HL-60 (cell line): Measurements from ENCODE around the gene TMEM273.

Experiments used
- DNase-seq, 2 experiments: peaks; one replicate each; pipeline ENCODE4 v3.0.0-alpha.2; 2010 to 2020; ENCODE audit warnings: low read depth in 1 of 2, low spot score in 1 of 2
- H3K27ac ChIP-seq: fragments of 250-450 bp; sonication (Bioruptor Pico); replicated peaks from 2 replicates; pipeline ENCODE4 v1.5.1; 2020; ENCODE audit warnings: mild to moderate bottlenecking, moderate library complexity
- H3K27me3 ChIP-seq: fragments of 250-450 bp; sonication (Bioruptor Pico); 2 replicates; pipeline ENCODE4 v1.5.1; 2021; ENCODE audit warnings: mild to moderate bottlenecking, moderate library complexity; ENCODE audit not compliant: insufficient read depth, poor library complexity, severe bottlenecking
- H3K4me3 ChIP-seq: replicated peaks from 2 replicates; pipeline ENCODE4 v1.5.1; 2011; ENCODE audit warnings: mild to moderate bottlenecking, control low read depth, low read length; ENCODE audit not compliant: insufficient read depth
- GABPA ChIP-seq: IDR thresholded peaks from 2 replicates; pipeline ENCODE4 v1.6.1; 2012; ENCODE audit warnings: low read depth
- POLR2AphosphoS5 ChIP-seq: IDR thresholded peaks from 2 replicates; pipeline ENCODE4 v1.6.1; 2012; ENCODE audit warnings: low read depth
- SPI1 ChIP-seq: IDR thresholded peaks from 2 replicates; pipeline ENCODE4 v1.6.1; 2012; ENCODE audit warnings: low read depth, mild to moderate bottlenecking, borderline replicate concordance
- TF ChIP-seq, protein P1 (sequence below): IDR thresholded peaks from one replicate; pipeline ENCODE4 v1.5.1; 2011; ENCODE audit warnings: low read length, control low read depth, inconsistent platforms; ENCODE audit not compliant: insufficient read depth
- TF ChIP-seq, protein P2 (sequence below): IDR thresholded peaks from 2 replicates; pipeline ENCODE4 v1.6.1; 2012; ENCODE audit warnings: low read depth; ENCODE audit not compliant: insufficient replicate concordance

Gene TMEM273

DNA sequence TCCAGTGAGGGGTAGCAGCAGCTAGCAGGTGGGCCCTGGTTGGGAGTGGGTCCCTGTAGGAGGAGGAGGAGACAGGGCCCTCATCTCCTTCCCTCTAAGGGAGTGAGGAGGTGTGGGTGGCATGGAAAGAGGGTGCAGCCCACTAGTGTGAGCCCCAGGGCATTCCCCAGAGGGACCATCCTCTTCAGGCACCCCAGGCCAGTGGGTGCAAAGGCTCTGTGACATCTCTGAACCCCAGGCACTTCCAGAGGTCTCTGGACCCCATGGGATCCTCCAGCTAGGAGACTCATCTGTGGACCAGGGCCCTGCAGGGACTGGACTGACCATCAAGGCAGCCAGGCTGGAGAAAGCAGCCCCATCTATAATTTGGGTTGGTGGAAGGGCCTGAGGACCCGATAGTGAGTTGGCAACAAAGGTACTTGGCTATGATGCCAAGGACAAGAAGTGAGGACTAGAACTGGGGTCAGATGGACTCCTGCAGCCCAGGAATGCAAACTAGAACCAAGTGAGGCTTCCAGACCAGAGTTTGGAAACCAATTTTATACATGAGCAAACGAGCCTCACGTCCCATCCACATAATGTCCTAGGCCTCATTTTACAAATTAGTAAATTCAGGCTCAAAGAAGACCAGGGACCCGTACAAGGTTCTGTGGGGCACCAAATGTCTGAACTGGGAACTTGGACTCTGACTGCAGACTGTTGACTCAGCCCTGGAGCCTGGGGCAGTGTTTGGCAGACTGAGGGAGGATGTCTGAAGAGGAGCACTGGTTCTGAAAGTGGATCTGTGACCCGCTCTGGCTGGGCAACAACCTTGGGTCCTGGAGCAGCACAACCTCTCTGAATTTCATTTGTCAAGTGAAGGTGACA, 71.4 kb downstream of the TMEM273 start:
- no peak for DNase-seq
- TF ChIP-seq, protein P1, sequence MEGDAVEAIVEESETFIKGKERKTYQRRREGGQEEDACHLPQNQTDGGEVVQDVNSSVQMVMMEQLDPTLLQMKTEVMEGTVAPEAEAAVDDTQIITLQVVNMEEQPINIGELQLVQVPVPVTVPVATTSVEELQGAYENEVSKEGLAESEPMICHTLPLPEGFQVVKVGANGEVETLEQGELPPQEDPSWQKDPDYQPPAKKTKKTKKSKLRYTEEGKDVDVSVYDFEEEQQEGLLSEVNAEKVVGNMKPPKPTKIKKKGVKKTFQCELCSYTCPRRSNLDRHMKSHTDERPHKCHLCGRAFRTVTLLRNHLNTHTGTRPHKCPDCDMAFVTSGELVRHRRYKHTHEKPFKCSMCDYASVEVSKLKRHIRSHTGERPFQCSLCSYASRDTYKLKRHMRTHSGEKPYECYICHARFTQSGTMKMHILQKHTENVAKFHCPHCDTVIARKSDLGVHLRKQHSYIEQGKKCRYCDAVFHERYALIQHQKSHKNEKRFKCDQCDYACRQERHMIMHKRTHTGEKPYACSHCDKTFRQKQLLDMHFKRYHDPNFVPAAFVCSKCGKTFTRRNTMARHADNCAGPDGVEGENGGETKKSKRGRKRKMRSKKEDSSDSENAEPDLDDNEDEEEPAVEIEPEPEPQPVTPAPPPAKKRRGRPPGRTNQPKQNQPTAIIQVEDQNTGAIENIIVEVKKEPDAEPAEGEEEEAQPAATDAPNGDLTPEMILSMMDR = no peak
- TF ChIP-seq, protein P2, sequence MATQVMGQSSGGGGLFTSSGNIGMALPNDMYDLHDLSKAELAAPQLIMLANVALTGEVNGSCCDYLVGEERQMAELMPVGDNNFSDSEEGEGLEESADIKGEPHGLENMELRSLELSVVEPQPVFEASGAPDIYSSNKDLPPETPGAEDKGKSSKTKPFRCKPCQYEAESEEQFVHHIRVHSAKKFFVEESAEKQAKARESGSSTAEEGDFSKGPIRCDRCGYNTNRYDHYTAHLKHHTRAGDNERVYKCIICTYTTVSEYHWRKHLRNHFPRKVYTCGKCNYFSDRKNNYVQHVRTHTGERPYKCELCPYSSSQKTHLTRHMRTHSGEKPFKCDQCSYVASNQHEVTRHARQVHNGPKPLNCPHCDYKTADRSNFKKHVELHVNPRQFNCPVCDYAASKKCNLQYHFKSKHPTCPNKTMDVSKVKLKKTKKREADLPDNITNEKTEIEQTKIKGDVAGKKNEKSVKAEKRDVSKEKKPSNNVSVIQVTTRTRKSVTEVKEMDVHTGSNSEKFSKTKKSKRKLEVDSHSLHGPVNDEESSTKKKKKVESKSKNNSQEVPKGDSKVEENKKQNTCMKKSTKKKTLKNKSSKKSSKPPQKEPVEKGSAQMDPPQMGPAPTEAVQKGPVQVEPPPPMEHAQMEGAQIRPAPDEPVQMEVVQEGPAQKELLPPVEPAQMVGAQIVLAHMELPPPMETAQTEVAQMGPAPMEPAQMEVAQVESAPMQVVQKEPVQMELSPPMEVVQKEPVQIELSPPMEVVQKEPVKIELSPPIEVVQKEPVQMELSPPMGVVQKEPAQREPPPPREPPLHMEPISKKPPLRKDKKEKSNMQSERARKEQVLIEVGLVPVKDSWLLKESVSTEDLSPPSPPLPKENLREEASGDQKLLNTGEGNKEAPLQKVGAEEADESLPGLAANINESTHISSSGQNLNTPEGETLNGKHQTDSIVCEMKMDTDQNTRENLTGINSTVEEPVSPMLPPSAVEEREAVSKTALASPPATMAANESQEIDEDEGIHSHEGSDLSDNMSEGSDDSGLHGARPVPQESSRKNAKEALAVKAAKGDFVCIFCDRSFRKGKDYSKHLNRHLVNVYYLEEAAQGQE = no peak
- TF ChIP-seq GABPA (no peak), SPI1 (no peak), POLR2AphosphoS5 (no peak)
- Histone ChIP-seq H3K4me3 (no peak overlapping the region), H3K27ac (no peak overlapping the region), H3K27me3 (peaks cover 13% of the 10 kb centered on the region)

DNA sequence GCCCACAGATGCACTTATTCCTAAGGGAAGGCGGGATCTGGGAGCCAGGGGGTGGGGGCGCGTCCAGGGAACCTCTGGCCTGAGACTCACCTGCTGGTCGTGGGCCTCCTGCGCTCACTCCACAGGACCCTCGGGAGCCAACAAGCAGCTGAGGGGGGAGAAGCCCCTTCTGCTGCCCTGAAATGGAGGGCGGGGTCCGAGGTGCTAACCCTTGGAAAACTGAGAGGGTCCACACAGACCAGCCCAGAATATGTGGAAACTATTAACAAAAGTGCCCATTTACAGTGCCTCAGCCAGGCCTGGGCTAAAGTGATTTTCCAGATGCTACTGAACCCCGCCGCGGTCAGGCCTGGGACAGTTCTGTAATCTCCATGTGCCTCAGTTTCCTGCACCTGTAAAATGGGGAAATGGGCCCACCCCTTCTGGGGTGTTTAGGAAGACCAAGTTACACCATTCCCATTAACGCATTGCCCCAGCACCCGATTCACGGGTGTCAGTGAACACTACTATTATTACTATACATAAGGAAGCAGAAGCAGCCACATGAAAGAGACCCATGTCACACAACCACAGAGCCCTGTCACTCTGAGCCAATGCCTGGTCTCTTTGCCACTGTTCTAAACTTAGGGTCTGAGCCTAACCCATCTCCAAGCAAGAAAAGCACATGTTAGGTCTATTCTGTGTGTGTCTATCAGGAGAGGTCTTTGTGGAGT, 72.2 kb downstream of the TMEM273 start:
- Histone ChIP-seq H3K27ac (no peak overlapping the region), H3K4me3 (no peak overlapping the region), H3K27me3 (peaks cover 13% of the 10 kb centered on the region)
- no peak for DNase-seq
- TF ChIP-seq POLR2AphosphoS5 (no peak), GABPA (no peak), SPI1 (no peak)
- TF ChIP-seq, protein P2 = no peak
- TF ChIP-seq, protein P1 = no peak

DNA sequence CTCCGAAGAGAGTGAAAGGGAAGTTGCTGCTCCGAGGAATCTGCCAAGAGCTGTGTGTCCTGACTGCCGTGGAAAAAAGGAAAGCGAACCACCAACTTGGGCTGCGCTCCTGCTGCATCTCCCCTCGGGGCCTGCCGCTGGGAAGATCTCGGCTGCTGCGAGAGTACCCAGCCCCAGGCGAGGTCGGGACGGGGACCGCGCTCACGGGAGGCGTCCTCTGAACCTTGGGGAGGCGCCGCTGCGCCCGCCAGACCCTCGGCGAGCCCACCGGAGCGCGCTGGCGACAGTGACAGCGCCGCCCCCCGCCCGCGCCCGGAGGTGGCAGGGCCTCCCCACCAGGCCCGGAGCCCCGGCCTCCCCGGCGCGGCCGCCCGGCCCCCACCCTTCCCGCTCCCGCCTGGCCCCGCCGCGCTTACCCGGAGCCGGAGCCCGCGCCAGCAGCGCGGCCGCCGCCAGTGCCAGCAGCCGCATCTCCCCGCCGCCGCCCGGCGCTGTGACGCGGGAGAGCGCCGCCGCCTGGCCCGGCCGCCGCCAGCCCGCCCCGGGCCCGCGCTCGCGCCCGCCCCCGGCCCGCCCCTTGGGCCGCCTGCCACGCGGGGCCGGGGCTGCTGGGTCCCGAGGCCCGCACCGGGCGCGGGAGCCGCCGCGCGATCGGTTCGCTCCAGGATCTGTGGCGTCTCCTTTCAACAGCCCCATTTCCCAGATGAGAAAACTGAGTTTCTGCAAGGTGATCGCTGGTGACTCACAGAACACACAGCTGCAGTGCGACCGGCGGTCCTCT, 73.0 kb downstream of the TMEM273 start, which contains the start of gene VSTM4:
Gene VSTM4 (minus strand): TSS at position 508 of the 781 bp plus-strand sequence. CDS start 37 bp downstream, at position 471.
- no peak within 1 kb of the TSS for H3K27ac ChIP-seq
- H3K27me3 ChIP-seq = peaks cover 13% of the 10 kb centered on the region
- no peak for DNase-seq
- TF ChIP-seq SPI1 = no peak
- TF ChIP-seq, protein P1 = no peak
- no peak for TF ChIP-seq GABPA
- TF ChIP-seq, protein P2 = no peak
- no peak for TF ChIP-seq POLR2AphosphoS5
- no peak within 1 kb of the TSS for H3K4me3 ChIP-seq
